ENCODE data around the gene STAB1. TPM values are rescaled to one million over a fixed set of nuclear protein-coding genes. Genes with fewer than 3 reads are reported as not detected.

Gene STAB1
- total RNA-seq, 4 donors from 2014 or later, result 5.3 to 21.1 (median 14.3) TPM

DNA sequence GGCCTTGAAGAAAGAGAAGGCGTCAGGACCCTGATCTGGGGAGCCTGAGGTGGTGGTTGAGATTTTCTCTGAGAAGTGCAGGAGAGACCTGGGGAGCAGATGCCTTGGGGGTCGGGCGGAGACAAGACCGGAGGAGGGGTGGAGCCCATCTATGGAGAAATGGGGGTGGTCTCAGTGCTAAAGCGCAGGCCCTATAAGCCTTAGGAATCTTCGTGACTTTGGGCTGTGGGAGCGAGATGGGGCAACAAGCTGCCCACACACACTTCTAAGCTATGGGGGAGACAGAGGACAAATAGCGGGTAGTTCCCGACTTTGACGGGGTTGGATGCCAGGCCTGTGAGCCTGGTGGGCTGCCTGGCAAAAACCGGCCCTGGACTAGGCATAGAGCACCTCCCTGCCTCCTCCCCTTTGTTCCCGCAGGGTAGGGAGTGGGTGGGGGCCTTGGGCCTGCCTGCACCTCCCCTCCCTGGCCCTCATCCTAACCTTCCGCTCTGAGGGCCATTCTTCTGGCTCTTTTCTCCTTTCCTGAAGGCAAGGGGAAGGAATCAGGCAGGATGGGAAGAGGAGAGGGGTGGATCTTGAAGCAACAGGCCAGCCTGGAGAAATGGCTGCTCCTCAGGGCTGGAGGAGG lies 38.9 kb upstream of the STAB1 start:
- no peak for DNase-seq (ENCODE audit: low spot score in 2 of 2)
- no peaks in the 10 kb centered on the region for H3K9me3 ChIP-seq

DNA sequence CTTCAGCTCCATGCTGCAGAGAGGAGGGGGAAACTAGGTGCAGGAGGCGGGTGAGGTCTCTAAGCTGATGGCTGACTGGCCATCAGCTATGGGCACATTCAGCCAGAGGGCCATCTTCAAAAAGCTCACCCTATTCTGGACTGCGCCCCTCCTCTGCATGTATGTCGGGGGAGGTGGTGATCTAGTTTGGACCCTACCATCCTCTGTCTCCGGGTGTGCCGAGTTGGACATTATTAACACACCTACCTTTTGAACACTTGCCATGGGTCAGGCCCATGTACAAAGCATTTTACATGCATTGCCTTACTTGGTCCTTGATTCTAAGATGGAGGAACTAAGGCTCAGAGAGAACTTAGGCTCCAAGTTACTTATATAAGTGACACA lies 38.3 kb upstream of the STAB1 start:
- whole genome bisulfite sequencing, result 84% methylated on average over 5 of the region's 5 CpGs
- peaks cover 47% of the 10 kb centered on the region for H3K4me1 ChIP-seq

More for the DNA sequence above, 38.9 kb upstream of the STAB1 start:
- TF ChIP-seq POLR2A (IDR thresholded peaks at IDR 0.05), result no peak
- peak overlapping the region; percentile 88 for H3K4me3 ChIP-seq
- H3K27me3 ChIP-seq, result no peaks in the 10 kb centered on the region
- H3K4me1 ChIP-seq, result peaks cover 47% of the 10 kb centered on the region
- WGBS, result 7% methylated on average over 13 of the region's 13 CpGs
- peaks cover 27% of the 10 kb centered on the region for H3K36me3 ChIP-seq
- H3K27ac ChIP-seq, result peak overlapping the region; percentile 94

GRCh38 chr3:52458031-52458760 lies 36.9 kb upstream of the STAB1 start:
- Histone ChIP-seq H3K4me3 (no peak overlapping the region), H3K9me3 (no peaks in the 10 kb centered on the region), H3K36me3 (peaks cover 31% of the 10 kb centered on the region), H3K27me3 (no peaks in the 10 kb centered on the region), H3K27ac (no peak overlapping the region), H3K4me1 (peaks cover 51% of the 10 kb centered on the region)
- no peak for TF ChIP-seq POLR2A (IDR thresholded peaks at IDR 0.05)
- TF ChIP-seq EP300 (IDR thresholded peaks at IDR 0.05), result no peak
- no peak for TF ChIP-seq POLR2AphosphoS5 (IDR thresholded peaks at IDR 0.05)
- TF ChIP-seq, protein P1, sequence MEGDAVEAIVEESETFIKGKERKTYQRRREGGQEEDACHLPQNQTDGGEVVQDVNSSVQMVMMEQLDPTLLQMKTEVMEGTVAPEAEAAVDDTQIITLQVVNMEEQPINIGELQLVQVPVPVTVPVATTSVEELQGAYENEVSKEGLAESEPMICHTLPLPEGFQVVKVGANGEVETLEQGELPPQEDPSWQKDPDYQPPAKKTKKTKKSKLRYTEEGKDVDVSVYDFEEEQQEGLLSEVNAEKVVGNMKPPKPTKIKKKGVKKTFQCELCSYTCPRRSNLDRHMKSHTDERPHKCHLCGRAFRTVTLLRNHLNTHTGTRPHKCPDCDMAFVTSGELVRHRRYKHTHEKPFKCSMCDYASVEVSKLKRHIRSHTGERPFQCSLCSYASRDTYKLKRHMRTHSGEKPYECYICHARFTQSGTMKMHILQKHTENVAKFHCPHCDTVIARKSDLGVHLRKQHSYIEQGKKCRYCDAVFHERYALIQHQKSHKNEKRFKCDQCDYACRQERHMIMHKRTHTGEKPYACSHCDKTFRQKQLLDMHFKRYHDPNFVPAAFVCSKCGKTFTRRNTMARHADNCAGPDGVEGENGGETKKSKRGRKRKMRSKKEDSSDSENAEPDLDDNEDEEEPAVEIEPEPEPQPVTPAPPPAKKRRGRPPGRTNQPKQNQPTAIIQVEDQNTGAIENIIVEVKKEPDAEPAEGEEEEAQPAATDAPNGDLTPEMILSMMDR (IDR thresholded peaks at IDR 0.05), result no peak
- DNase-seq (ENCODE audit: low spot score in 2 of 2), result no peak
- 53% methylated on average over 6 of the region's 6 CpGs for WGBS

More for the DNA sequence above, 38.3 kb upstream of the STAB1 start:
- TF ChIP-seq POLR2AphosphoS5 (IDR thresholded peaks at IDR 0.05), result no peak
- no peak for TF ChIP-seq POLR2A (IDR thresholded peaks at IDR 0.05)
- TF ChIP-seq EP300 (IDR thresholded peaks at IDR 0.05), result no peak
- TF ChIP-seq, protein P1 (IDR thresholded peaks at IDR 0.05), result no peak
- Histone ChIP-seq H3K4me3 (peak overlapping the region; percentile 88), H3K9me3 (no peaks in the 10 kb centered on the region), H3K27me3 (no peaks in the 10 kb centered on the region), H3K36me3 (peaks cover 27% of the 10 kb centered on the region), H3K27ac (peak overlapping the region; percentile 94)
- no peak for DNase-seq (ENCODE audit: low spot score in 2 of 2)

- TF ChIP-seq, protein P1 (IDR thresholded peaks at IDR 0.05), result no peak
- TF ChIP-seq EP300 (IDR thresholded peaks at IDR 0.05), result no peak
- no peak for TF ChIP-seq POLR2A (IDR thresholded peaks at IDR 0.05)
- no peak for TF ChIP-seq POLR2AphosphoS5 (IDR thresholded peaks at IDR 0.05)
- H3K4me1 ChIP-seq, result peaks cover 47% of the 10 kb centered on the region
- DNase-seq (ENCODE audit: low spot score in 2 of 2), result no peak
- H3K36me3 ChIP-seq, result peaks cover 34% of the 10 kb centered on the region
- no peak overlapping the region for H3K27ac ChIP-seq
- no peaks in the 10 kb centered on the region for H3K9me3 ChIP-seq
- WGBS, result 93% methylated on average over 14 of the region's 14 CpGs
- H3K27me3 ChIP-seq, result no peaks in the 10 kb centered on the region
- no peak overlapping the region for H3K4me3 ChIP-seq
Measured at GRCh38 chr3:52458770-52459545, 36.2 kb upstream of the STAB1 start.

DNA sequence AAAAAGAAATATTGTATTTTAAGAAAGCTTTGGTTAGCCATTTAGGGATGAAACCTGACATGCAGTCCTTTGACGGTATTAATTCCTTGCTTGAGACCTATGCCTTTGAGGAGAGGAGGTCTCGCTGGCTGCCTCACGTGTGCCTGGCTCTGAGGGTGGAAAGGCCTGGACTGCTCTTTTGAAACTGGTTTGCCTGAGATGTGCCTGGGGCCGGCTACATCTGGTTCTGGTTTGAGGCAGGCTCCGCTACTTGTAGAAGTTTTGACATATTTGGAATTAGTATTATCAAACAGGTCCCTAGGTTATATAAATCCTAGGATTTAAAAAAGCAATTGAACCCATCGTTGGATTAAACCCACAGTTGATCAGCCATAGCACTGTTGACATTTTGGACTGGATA lies 33.3 kb upstream of the STAB1 start:
- no peaks in the 10 kb centered on the region for H3K27me3 ChIP-seq
- no peaks in the 10 kb centered on the region for H3K9me3 ChIP-seq
- WGBS, result 47% methylated on average over 6 of the region's 6 CpGs
- H3K27ac ChIP-seq, result no peak overlapping the region
- no peak overlapping the region for H3K4me3 ChIP-seq
- no peak for DNase-seq (ENCODE audit: low spot score in 2 of 2)
- TF ChIP-seq, protein P1 (IDR thresholded peaks at IDR 0.05), result no peak
- TF ChIP-seq EP300 (IDR thresholded peaks at IDR 0.05) (no peak), POLR2AphosphoS5 (IDR thresholded peaks at IDR 0.05) (no peak), POLR2A (IDR thresholded peaks at IDR 0.05) (no peak)
- peaks cover 25% of the 10 kb centered on the region for H3K4me1 ChIP-seq
- H3K36me3 ChIP-seq, result peaks cover 44% of the 10 kb centered on the region
